ENCODE data around the gene SERPINF2. TPM values are rescaled to one million over a fixed set of nuclear protein-coding genes. Genes with fewer than 3 reads are reported as not detected.
"Not testable (repeated sequence)": the region's sequence is repeated elsewhere in the genome, so short reads cannot be mapped to it uniquely, and the experiment has no call there.

The SERPINF2 gene
- total RNA-seq (2021; fragmentation: NEBNext Ultra II Directional; extraction: Animal tissue kit (Norgen Biotek cat#: 25700)): not detected
- long read RNA-seq: 0 reads

DNA sequence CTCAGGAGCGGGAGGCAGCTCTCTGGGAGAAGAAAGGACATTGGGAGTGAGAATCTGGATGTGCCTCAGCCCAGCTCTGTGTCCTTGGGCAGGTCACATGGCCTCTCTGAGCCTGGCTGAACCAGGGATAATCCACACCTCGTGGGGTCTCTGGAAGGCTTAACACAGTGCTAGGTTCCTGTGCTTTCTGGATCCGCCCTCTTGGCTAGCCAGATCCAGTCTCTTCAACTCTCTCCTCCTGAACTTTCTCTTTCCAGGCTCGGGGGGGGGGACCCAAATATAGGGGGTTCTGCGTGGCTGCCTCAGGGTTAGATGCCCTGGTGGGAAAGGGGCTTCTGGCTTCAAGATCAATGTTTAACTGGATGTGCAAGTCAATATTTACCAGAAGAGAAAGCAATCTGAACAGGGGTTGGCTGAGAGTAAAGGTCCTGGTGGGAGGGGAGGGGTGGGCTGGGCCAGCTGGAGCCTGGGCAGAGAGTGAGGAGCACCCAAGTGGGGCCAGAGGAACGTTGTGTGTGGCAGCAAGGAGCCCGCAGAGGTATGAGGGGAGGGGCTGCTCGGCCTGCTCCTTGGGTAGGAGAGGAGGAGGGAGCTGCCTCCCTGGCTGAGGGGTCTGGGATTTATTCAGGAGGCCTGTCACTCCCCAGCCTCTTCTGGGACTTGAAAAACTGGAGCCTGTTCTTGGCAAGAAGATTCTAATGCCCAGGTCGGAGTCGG is at the start of gene SERPINF2:
TSS of gene SERPINF2 (plus strand) at position 501 of the 717 bp plus-strand sequence. CDS start 2,125 bp downstream, outside the sequence.
- H3K4me1 Mint-ChIP-seq (ENCODE audit: low read depth): no peaks in the 10 kb centered on the region
- no peak for DNase-seq
- H3K27ac Mint-ChIP-seq: no peak within 1 kb of the TSS
- H3K27me3 Mint-ChIP-seq (ENCODE audit: insufficient read depth): peaks cover 5% of the 10 kb centered on the region
- 0 out of 2 replicates have a peak, but pooled peaks cover 4% of the 10 kb centered on the region for H3K9me3 Mint-ChIP-seq
- H3K4me3 Mint-ChIP-seq: no peak within 1 kb of the TSS
- TF ChIP-seq, protein P1, sequence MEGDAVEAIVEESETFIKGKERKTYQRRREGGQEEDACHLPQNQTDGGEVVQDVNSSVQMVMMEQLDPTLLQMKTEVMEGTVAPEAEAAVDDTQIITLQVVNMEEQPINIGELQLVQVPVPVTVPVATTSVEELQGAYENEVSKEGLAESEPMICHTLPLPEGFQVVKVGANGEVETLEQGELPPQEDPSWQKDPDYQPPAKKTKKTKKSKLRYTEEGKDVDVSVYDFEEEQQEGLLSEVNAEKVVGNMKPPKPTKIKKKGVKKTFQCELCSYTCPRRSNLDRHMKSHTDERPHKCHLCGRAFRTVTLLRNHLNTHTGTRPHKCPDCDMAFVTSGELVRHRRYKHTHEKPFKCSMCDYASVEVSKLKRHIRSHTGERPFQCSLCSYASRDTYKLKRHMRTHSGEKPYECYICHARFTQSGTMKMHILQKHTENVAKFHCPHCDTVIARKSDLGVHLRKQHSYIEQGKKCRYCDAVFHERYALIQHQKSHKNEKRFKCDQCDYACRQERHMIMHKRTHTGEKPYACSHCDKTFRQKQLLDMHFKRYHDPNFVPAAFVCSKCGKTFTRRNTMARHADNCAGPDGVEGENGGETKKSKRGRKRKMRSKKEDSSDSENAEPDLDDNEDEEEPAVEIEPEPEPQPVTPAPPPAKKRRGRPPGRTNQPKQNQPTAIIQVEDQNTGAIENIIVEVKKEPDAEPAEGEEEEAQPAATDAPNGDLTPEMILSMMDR (IDR thresholded peaks at IDR 0.05): no peak
- H3K36me3 Mint-ChIP-seq (ENCODE audit: low read depth): 0 out of 2 replicates have a peak, but pooled peaks cover 7% of the 10 kb centered on the region

GRCh38 chr17:1693339-1693738 is 49.3 kb upstream of the SERPINF2 start:
- H3K36me3 Mint-ChIP-seq (ENCODE audit: low read depth): peaks cover 10% of the 10 kb centered on the region; the same call in 1 of the 2 replicates

DNA sequence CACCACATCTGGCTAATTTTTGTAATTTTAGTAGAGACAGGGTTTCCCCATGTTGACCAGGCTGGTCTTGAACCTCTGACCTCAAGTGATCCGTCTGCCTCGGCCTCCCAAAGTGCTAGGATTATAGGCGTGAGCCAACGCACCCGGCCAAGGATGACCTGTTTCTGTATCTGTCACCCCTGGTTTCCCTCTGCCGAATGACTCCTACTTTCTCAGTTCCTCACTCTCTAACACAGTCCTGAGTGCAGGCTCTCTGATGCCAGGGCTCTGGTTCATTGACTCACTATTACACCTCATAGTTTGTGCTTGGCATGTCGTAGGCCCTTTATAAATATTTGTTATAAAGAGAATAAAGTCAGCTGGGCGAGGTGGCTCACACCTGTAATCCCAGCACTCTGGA is 47.3 kb upstream of the SERPINF2 start:
- Mint-ChIP-seq H3K9me3 (peaks cover 11% of the 10 kb centered on the region), H3K4me1 (ENCODE audit: low read depth) (peaks cover 7% of the 10 kb centered on the region), H3K27me3 (ENCODE audit: insufficient read depth) (no peaks in the 10 kb centered on the region; the same call in 1 of the 2 replicates), H3K27ac (no peak overlapping the region), H3K4me3 (no peak overlapping the region), H3K36me3 (ENCODE audit: low read depth) (peaks cover 10% of the 10 kb centered on the region; the same call in 1 of the 2 replicates)
- no peak for DNase-seq
- TF ChIP-seq, protein P1 (IDR thresholded peaks at IDR 0.05): no peak

More at GRCh38 chr17:1693339-1693738, 49.3 kb upstream of the SERPINF2 start:
- no peaks in the 10 kb centered on the region; the same call in 1 of the 2 replicates for H3K27me3 Mint-ChIP-seq (ENCODE audit: insufficient read depth)
- peaks cover 11% of the 10 kb centered on the region for H3K9me3 Mint-ChIP-seq
- no peak overlapping the region; the same call in 1 of the 2 replicates for H3K27ac Mint-ChIP-seq
- peaks cover 7% of the 10 kb centered on the region for H3K4me1 Mint-ChIP-seq (ENCODE audit: low read depth)
- TF ChIP-seq, protein P1 (IDR thresholded peaks at IDR 0.05): no peak
- no peak overlapping the region for H3K4me3 Mint-ChIP-seq
- peak; percentile 11 for DNase-seq

DNA sequence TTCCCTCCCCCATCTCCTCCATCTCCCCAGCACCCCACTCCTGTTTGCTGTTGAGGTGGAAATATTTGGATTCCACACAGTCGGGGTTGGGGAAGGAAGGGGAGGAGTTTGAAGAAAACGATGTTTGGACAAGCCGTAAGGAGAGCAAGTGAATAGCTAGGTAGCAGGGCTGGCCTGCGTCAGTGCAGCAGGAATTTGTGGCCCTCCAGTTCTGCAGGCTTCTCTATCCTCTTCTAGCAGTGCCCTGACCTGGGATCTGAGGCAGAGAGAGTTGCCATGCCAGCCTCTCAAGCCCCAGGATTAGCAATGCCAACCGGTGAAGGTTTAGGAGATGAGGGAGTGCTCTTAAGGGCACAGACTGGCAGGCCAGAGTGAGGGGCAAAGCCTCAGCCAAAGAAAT is 45.0 kb upstream of the SERPINF2 start:
- DNase-seq: no peak
- H3K4me1 Mint-ChIP-seq (ENCODE audit: low read depth): peaks cover 7% of the 10 kb centered on the region
- H3K36me3 Mint-ChIP-seq (ENCODE audit: low read depth): peaks cover 7% of the 10 kb centered on the region; the same call in 1 of the 2 replicates
- no peak overlapping the region for H3K4me3 Mint-ChIP-seq
- peaks cover 2% of the 10 kb centered on the region; the same call in 1 of the 2 replicates for H3K9me3 Mint-ChIP-seq
- TF ChIP-seq, protein P1 (IDR thresholded peaks at IDR 0.05): no peak
- H3K27ac Mint-ChIP-seq: no peak overlapping the region
- H3K27me3 Mint-ChIP-seq (ENCODE audit: insufficient read depth): no peaks in the 10 kb centered on the region; the same call in 1 of the 2 replicates

GRCh38 chr17:1699891-1700290 is 42.8 kb upstream of the SERPINF2 start:
- not testable (repeated sequence) for H3K4me1 Mint-ChIP-seq (ENCODE audit: low read depth); H3K36me3 Mint-ChIP-seq (ENCODE audit: low read depth); H3K27me3 Mint-ChIP-seq (ENCODE audit: insufficient read depth); H3K4me3 Mint-ChIP-seq; H3K27ac Mint-ChIP-seq; DNase-seq; H3K9me3 Mint-ChIP-seq

GRCh38 chr17:1703063-1703462 is 39.6 kb upstream of the SERPINF2 start:
- H3K27ac Mint-ChIP-seq: no peak overlapping the region
- H3K4me1 Mint-ChIP-seq (ENCODE audit: low read depth): peaks cover 7% of the 10 kb centered on the region
- no peaks in the 10 kb centered on the region; the same call in 1 of the 2 replicates for H3K36me3 Mint-ChIP-seq (ENCODE audit: low read depth)
- TF ChIP-seq, protein P1 (IDR thresholded peaks at IDR 0.05): no peak
- no peaks in the 10 kb centered on the region for H3K9me3 Mint-ChIP-seq
- no peak for DNase-seq
- peaks cover 3% of the 10 kb centered on the region for H3K27me3 Mint-ChIP-seq (ENCODE audit: insufficient read depth)
- H3K4me3 Mint-ChIP-seq: no peak overlapping the region

All from HFFc6 (cell line).